GM11168 (cell line): Measurements from ENCODE around the gene COG7.
"Not testable (repeated sequence)": the region's sequence is repeated elsewhere in the genome, so short reads cannot be mapped to it uniquely, and the experiment has no call there.

ENCODE experiments used
- in situ Hi-C: fragments of 300-500 bp; cut with MboI; formaldehyde crosslinking; loops from one replicate; pipeline ENCODE4 v1.12.0; 2022; ENCODE audit warnings: low sequenced_read_pairs; ENCODE audit not compliant: unreplicated experiment

COG7 gene

DNA sequence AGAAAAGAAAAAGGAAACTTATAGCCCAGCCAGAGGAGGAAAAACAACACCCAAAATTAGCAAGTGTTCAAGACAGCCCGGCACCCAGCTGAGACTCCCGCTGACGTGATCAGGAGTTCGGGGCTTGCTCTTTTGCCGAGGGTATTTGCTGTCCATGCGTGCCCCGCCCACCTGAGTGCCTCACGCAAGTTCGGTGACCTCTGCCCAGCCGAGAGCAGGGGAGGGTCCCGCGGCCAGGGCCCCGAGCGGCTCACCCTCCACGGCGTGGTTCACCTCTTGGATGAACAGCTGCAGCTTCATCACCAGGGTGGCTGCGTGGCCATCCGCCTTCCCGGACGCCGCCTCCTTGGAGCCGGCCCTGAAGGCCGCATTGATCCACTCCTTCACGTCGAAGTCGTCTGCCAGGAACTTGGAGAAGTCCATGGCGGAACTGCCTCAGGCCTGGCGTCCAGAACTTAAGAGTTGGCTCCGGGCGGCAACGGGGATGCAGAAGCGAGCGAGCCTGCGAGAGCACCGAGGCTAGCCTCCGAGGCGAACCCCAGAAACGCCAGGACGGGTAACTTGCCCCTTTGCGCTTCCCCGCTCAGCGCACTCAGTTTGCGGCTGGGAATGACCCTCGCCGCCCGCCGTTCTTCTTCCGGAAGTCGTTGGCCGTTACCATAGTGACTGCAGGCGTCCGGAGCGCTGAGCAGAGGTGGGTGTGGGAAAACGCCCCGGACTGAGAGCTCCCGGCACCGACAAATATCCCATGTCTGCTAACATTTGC is at the start of gene COG7:
TSS of gene COG7 (minus strand) at position 618 of the 766 bp plus-strand sequence. CDS start at position 423, 195 bp downstream.
- in situ Hi-C loops, result no loop called here

DNA sequence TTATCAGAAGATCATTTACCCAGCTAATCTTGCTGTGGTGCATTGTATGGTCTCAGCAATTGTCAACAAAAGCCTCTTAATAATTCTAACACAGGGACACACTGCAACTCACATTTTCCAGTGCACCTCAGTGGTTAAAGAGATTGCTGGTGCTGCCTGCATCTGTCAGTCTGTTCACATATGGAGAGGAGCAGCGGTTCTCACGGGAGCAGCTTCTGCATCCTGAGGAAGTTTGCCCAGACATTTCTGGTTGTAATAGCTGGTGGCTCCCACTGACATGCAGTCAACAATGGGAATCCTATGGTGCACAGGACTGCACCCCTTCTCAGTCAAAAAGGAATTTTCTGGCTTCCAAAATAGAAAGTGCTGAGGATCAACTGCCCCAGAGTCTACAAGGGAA is 49.5 kb upstream of the COG7 start:
- in situ Hi-C loops, result no loop called here

DNA sequence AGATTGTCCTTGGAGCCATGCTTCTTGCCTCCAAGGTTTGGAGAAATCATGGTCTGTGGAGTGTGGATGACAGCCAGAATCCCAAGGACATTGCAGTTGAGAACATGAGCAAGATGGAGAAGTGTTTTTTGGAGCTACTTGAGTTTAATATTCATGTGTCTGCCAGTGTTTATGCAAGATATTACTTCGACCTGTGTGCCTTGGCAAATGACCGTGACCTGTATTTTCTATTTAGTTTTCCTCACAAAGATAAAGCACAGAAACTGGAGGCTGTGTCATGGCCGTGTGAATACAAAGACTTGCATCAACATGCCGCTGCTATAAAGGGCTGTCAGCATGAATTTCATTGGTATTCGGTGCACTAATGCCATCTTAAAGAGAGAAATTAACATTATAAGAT is 48.3 kb upstream of the COG7 start:
- in situ Hi-C loops, result no loop called here

DNA sequence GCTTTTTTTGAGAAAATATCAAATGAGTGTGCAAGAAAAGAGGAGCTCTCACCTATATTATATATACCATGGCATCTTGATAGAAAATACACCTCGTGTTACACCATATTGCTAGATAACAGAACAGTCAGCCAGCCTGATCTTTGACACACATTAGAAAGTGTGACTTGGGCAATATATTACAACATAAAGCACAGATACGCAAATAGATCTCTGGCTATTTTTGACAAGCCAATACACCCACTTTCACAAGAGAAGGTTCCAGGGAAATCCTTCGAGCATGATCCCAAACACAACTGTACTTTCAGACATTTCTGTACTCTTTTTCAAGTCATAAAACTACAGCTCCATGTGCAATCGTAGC is 47.9 kb upstream of the COG7 start:
- in situ Hi-C loops, result no loop called here

DNA sequence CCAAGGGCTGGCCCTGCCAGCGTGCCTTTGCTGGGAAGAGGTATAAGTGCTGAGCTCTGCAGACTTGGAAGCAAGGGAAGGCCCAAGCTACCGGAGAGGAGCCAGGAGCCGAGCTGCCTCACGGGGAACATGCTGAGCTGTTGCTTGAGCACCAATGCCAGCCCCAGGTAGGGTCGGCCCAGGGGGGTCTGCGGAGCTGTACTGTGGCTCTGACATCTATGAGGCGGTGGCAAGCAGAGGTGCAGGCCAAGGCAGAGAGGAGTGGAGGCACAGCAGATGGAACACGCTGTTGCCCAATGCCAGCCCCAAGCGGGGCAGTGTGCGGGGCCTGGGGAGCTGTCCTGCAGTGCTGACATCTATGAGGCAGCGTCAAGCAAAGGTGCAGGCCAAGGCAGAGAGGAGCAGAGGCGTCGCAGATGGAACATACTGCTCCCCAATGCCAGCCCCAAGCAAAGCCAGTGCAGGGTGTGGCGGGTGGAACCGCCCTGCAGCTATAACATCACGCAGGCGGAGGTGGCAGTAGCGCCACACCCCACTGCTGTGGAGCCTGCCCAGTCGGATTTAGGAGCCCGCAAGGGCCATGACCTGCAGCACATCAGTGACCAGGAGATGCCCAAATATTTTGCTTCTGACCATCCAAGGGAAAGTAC is 47.3 kb upstream of the COG7 start:
- in situ Hi-C loops, result no loop called here

DNA sequence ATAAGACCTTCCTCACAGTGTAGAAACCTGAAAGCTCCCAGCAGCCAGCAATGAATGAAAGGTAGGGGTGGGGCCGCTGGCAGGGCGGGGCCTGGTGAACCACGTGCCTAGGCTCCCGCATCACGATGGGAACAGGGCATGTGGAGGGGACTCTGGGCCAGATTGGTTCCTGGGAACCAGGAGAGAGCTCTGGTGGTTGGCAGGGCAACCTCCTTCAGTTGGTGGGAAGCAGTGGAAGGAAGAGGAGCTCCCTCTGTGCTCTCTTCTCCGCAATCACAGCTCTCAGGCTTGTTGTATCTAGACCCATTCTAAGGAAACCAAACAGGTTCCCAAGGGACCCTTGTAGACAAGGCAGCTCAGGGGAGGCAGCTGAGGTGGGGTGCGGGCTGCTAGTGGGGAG is 46.8 kb upstream of the COG7 start:
- in situ Hi-C loops, result no loop called here

DNA sequence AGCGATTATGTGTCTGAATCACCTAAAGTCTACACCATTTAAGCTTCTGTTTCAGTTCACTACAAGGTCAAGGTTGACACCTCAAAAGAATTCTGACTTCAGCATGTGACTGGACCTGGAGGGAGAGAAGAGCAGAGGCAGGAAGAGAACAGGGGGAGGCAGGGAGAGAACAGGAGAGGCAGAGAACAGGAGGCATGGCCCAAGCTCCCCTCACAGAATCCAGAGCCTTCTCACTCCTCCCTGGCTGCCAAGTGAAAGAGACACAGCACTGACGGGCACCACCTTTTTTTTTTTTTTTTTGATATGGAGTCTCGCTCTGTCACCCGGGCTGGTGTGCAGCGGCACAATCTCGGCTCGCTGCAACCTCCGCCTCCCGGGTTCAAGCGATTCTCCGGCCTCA is 45.9 kb upstream of the COG7 start:
- in situ Hi-C loops, result no loop called here

DNA sequence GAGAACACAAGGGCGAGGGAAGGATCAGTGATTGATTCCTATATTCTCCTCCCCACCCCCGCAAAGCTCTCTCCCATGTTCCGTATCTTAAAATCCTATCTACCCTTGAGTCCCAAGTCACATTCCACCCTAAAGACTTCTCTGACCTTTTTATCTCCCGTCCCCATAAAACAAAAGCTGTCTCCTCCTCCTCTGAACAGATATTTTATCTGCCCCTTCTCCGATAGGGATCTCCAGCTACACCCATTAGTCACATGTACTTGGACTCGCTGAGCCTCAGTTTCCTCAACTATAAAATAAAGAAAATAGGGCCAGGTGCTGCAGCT is 44.5 kb upstream of the COG7 start:
- in situ Hi-C loops, result no loop called here

DNA sequence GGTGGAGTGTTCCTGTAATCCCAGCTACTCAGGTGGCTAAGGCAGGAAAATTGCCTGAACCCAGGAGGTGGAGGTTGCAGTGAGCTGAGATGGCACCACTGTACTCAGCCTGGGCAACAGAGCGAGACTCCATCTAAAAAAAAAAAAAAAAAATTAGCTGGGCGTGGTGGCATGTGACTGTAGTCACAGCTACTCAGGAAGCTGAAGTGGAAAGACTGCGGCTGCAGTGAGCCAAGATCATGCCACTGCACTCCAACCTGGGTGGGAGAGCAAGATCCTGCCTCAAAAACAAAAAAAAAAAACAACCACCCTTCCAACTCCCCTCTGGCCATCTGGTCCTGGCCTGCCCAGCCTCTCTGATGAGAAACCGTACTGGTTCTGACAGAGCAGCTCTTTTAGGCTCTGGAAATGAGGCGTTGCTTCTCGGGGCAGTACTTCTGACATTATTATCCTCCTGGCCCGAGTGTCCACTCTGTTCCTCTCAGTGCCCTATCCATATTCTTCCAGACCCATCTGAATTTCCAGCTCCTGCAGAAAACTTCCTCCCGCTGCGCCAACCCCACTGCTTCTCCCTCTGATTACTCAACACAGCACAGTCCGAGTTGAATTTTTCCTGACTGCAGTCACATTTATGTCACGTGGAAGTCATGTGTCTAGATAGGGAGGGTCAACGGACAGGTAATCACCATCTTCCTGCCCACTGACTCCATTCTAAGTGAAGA is 44.0 kb upstream of the COG7 start:
- in situ Hi-C loops, result no loop called here

DNA sequence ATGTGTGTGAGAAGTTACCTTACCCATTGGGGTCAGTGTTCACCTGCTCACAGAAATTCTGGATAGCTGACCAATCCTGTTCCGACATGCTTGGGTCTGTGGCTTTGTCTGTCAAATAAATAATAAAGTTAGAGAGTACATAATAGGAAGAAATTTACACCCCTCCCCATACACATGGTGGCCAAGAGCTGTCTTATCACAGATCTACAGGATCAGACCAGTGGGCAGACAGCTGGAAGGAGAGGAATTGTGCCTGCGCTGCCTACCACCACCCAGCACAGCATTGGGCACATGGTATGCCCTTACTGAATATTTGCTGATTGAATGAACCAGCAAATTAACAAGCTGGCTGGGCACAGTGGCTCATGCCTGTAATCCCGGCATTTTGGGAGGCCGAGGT is 42.7 kb upstream of the COG7 start:
- in situ Hi-C loops, result no loop called here

DNA sequence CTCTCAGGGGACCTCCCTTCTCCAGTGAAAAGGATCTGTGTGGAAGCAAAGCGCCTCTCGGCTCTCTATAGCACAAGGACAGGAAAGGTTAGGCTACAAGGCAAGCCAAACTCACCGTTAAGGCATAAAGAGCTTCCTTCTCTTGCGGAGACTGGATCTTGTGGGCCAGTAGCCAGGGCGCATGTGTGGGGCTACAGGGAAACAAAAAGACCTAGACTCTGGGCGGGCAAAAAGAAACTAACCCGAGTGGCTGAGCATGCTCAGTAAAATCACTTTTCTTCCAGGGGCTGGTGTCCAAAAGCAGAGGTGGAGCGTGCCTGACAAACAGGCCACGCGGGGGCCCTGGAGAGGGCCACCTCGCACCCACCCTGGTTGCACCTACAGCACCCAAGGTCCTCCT is 41.2 kb upstream of the COG7 start:
- in situ Hi-C loops, result no loop called here

DNA sequence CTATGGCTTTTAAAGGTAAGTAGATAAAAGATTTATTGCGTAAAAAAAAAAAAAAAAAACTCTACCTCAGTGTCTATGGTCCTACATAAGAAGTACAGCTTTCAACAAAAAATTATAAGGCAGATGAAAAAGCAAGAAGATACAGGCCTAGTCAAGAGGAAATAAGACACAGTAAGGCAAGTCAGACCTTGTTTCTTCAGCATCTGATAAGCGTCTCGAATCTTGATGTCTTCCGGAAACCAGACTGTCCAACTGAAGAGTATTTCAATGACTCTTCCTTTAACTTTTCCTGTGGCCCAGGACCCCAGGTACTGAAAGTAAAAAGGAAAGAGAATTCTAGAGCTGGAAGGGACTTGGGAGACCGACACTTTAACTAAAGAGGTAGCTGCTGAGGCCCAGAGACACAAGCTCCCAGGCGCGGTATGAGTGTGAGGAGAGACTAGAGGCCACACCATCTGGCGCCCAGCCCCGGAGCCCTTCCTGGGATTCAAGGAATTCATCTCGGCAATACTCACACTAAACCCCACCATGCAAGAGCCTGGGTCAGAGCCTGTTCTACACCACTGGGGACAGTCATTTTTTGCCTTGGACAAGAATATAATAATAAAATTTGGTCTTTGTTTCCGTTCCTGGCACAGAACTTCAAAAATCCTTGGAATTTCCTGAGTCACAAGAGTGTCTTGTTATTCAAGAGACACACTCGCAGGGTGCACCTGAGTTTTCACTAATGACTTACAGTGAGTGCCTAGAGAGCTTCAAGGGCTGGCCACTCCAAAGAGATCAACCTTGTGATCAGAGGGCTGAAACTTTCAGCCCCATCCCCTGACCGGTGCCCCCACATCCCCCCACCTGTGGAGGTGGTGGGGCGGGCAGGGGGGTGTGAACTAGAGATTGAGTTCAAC is 38.8 kb upstream of the COG7 start:
- in situ Hi-C loops, result no loop called here

DNA sequence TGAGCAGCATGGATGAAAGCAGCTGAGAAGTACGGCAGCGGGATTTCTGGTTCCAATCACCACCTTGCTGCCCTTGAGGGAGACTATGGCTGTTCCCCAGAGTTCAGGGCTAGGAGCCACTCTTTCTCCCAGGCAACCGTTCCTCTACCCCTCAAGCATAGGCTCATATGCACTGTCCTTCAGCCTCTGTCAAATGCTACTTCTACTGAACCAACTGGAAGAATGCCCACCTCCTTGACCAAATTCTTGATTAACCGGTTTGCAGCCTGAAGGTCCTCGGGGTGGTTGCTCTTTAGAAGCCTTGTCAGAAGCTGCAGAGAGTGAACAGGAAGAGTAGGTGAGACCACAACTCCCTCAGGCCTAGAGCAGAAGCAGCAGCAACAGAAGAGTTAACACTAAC is 33.5 kb upstream of the COG7 start:
- in situ Hi-C loops, result no loop called here

DNA sequence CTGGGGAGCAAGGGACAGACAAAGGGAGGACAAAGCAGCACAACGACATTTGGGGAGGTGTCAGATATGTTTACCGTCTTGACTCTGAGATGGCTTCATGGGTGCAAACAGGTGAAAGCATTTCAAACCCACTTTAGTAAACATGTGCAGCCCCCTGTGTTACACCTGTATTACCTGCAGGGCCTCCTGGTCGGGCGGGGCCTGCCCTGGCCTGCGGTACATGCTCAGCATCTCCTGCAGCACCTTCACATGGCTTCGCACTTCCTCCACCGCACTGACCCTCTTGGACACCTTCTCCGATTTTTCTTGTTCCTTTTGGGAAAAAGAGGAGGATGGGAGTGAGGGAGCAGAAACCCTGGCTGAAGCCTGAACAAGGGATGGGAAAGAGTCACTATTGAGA is 32.9 kb upstream of the COG7 start:
- in situ Hi-C loops, result no loop called here

DNA sequence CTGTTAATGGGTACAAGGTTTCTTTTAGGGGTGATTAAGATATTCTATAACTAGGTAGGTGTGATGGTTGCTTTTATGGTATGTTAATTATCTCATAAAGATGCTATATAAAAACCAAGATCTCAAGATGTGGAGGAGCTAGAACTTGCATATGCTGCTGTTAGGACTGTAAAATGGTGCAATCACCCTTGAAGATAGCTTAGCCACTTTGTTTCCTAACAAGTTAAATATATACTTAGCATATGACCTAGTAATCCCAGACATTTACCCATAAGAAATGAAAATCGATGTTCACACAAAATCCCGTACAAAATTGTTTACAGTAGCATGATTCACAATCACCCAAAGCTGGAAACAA is 32.2 kb upstream of the COG7 start:
- in situ Hi-C loops, result no loop called here

DNA sequence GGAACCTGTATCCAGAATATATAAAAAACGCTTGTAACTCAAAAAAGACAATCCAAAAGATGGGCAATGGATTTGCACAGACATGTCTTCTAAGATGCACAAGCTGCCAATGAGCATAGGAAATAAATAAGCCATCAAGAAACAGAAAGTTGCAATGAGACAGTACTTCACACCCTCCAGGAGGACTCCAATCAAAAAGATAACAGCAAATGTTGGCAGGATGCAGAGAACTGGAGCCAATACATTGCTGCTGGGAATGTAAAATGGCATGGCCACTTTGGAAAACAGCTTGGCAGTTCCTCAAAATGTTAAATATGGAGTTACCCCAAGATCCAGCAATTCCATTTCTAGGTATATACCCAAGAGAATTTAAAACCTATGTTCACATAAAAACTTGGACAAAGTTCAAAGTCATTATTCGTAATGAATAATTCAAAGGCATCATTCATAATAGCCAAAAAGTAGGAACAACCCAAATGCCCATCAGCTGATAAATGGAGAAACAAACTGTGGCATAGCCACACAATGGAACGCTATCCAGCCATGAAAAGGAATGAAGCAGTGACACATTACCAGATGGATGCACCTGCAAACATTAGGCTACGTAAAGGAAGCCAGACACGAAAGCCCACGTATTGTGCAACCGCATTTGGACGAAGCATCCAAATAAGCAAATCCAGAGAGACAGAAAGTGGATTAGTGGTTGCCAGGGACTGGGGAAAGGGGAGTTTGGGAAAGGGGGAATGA is 31.7 kb upstream of the COG7 start:
- in situ Hi-C loops, result no loop called here

DNA sequence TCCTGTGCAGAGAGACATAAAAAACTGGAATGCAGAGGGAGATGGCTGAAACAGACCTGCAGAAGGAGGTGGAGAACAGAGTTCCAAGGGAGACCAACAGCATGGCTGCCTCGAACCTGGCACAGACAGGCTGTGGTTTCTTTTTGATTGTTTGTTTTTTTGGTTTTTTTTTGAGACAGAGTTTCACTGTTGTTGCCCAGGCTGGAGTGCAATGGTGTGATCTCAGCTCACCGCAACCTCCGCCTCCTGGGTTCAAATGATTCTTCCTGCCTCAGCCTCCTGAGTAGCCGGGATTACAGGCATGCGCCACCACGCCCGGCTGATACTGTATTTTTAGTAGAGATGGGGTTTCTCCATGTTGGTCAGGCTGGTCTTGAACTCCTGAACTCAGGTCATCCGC is 30.5 kb upstream of the COG7 start:
- in situ Hi-C loops, result not testable (repeated sequence)

DNA sequence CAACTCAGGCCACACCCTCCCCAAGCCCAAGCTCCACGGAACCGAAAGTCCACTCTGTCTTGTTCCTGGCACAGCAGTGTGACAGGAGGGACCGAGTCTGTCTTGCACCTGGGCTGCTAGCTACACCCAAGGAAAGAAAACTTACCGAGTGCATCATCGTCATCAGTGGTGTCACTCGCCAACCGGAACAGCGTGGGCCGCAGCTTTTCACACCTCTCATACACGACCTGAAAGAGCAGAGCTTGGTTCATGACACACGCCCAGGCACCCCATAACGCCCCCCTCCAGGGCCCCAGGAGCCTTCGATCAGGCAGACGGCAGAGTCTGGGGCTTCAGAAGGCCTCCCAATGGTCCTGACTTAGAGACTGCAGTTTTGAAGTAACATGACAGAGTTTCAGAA is 29.8 kb upstream of the COG7 start:
- in situ Hi-C loops, result no loop called here

DNA sequence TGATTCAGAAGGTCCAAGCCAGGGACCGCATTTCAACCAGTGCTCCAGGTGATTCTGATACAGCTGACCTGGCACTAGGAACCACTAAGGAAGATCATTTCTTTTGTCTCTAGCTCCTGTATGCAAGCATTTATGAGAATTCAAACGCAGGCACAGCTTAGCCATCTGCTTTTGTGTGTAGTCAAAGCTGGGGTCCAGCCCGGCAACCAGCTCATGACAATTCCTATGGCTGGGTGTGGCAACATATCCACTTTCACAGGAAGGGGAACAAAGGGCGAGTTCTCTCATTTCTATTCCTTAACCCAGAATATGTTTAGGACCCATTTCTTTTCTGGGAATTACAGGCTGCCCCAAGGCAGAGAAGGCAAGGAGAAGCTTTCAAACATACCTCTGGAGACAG is 27.3 kb upstream of the COG7 start:
- in situ Hi-C loops, result no loop called here

DNA sequence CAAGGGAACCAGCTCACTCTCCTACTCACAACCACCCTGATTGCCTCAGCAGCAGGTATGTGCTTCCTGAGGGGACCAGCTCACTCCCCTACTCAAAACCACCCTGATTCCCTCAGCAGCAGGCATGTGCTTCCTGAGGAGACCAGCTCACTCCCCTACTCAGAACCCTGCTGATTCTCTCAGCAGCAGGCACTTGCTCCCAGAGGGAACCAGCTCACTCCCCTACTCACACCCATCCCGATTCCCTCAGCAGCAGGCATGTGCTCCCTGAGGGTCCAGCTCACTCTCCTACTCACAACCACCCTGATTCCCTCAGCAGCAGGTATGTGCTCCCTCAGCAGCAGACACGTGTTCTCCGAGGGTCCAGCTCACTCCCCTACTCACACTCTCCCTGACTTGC is 26.1 kb upstream of the COG7 start:
- in situ Hi-C loops, result no loop called here
